ENCODE data around the gene SYT9. TPM values are rescaled to one million over a fixed set of nuclear protein-coding genes. Genes with fewer than 3 reads are reported as not detected.

The SYT9 gene
- total and polyA plus RNA-seq, 10 of the 15 experiments (the other 5 are each of a cell fraction or from before 2014, with no cell fraction given) = 0.03 TPM; not detected in 9

DNA sequence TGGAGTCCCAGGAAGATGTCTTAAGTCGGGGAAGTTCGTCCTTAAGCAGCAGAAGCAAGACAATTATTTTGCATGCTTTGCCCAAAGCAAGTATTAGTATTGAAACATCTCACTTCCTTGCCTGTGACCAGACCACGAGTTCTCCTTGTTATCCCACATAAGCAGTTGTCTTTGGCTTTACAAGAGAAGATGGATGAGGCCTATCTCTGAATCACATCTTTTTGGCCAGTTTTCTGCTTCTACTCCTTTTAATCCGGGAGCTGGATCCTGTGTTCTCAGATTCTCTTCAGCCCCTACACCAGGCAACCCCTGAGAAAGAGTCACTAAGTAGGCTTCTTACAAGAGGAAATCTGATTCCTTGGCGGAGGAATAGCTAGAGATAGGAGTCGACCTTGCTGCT lies 2.1 kb downstream of the SYT9 start:
- FAIRE-seq = no peak
- ChIA-PET CTCF (no interaction called here), RAD21 (ENCODE audit: unreplicated experiment) (no interaction called here), POLR2A (no interaction called here), SMC1A (ENCODE audit: uncharacterized antibody, unreplicated experiment) (no interaction called here)
- 10% methylated on average over 6 of the region's 6 CpGs for WGBS (ENCODE audit: insufficient coverage, insufficient replicate concordance, low lambda C conversion rate, missing lambda C conversion rate)
- H3K9ac ChIP-seq (ENCODE audit: control insufficient read depth, insufficient read depth, low read length) = no peak overlapping the region
- DNase-seq (ENCODE audit: low read depth, low spot score) = no peak
- intact Hi-C loops (cut with micrococcal nuclease; ENCODE audit: unreplicated experiment) = no loop called here
- ATAC-seq = no peak
- no peak overlapping the region for H3K4me3 ChIP-seq
- BruUV-seq (replicated peaks) = no TSS peak
- TF ChIP-seq BHLHE40 (IDR thresholded peaks at IDR 0.05; ENCODE audit: borderline replicate concordance in 1 of 2, low read depth in 2 of 2, low read length in 1 of 2) = no peak
- TF ChIP-seq DPF2 (IDR thresholded peaks at IDR 0.05) = no peak
- TF ChIP-seq SPI1 (IDR thresholded peaks at IDR 0.05; ENCODE audit: borderline replicate concordance, insufficient read depth, low read depth, low read length) = no peak
- TF ChIP-seq, protein P1, sequence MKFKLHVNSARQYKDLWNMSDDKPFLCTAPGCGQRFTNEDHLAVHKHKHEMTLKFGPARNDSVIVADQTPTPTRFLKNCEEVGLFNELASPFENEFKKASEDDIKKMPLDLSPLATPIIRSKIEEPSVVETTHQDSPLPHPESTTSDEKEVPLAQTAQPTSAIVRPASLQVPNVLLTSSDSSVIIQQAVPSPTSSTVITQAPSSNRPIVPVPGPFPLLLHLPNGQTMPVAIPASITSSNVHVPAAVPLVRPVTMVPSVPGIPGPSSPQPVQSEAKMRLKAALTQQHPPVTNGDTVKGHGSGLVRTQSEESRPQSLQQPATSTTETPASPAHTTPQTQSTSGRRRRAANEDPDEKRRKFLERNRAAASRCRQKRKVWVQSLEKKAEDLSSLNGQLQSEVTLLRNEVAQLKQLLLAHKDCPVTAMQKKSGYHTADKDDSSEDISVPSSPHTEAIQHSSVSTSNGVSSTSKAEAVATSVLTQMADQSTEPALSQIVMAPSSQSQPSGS (IDR thresholded peaks at IDR 0.05; ENCODE audit: low read length) = no peak
- no peak for TF ChIP-seq PML (IDR thresholded peaks at IDR 0.05; ENCODE audit: low read length)
- TF ChIP-seq TCF3 (IDR thresholded peaks at IDR 0.05; ENCODE audit: borderline replicate concordance, insufficient read depth, low read depth, low read length) = no peak
- TF ChIP-seq, protein P2, sequence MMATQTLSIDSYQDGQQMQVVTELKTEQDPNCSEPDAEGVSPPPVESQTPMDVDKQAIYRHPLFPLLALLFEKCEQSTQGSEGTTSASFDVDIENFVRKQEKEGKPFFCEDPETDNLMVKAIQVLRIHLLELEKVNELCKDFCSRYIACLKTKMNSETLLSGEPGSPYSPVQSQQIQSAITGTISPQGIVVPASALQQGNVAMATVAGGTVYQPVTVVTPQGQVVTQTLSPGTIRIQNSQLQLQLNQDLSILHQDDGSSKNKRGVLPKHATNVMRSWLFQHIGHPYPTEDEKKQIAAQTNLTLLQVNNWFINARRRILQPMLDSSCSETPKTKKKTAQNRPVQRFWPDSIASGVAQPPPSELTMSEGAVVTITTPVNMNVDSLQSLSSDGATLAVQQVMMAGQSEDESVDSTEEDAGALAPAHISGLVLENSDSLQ (IDR thresholded peaks at IDR 0.05) = no peak
- TF ChIP-seq MTA2 (IDR thresholded peaks at IDR 0.05; ENCODE audit: low read depth) = no peak
- TF ChIP-seq, protein P3, sequence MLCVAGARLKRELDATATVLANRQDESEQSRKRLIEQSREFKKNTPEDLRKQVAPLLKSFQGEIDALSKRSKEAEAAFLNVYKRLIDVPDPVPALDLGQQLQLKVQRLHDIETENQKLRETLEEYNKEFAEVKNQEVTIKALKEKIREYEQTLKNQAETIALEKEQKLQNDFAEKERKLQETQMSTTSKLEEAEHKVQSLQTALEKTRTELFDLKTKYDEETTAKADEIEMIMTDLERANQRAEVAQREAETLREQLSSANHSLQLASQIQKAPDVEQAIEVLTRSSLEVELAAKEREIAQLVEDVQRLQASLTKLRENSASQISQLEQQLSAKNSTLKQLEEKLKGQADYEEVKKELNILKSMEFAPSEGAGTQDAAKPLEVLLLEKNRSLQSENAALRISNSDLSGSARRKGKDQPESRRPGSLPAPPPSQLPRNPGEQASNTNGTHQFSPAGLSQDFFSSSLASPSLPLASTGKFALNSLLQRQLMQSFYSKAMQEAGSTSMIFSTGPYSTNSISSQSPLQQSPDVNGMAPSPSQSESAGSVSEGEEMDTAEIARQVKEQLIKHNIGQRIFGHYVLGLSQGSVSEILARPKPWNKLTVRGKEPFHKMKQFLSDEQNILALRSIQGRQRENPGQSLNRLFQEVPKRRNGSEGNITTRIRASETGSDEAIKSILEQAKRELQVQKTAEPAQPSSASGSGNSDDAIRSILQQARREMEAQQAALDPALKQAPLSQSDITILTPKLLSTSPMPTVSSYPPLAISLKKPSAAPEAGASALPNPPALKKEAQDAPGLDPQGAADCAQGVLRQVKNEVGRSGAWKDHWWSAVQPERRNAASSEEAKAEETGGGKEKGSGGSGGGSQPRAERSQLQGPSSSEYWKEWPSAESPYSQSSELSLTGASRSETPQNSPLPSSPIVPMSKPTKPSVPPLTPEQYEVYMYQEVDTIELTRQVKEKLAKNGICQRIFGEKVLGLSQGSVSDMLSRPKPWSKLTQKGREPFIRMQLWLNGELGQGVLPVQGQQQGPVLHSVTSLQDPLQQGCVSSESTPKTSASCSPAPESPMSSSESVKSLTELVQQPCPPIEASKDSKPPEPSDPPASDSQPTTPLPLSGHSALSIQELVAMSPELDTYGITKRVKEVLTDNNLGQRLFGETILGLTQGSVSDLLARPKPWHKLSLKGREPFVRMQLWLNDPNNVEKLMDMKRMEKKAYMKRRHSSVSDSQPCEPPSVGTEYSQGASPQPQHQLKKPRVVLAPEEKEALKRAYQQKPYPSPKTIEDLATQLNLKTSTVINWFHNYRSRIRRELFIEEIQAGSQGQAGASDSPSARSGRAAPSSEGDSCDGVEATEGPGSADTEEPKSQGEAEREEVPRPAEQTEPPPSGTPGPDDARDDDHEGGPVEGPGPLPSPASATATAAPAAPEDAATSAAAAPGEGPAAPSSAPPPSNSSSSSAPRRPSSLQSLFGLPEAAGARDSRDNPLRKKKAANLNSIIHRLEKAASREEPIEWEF (IDR thresholded peaks at IDR 0.05; ENCODE audit: insufficient replicate concordance, low read depth, low read length) = no peak
- TF ChIP-seq, protein P4, sequence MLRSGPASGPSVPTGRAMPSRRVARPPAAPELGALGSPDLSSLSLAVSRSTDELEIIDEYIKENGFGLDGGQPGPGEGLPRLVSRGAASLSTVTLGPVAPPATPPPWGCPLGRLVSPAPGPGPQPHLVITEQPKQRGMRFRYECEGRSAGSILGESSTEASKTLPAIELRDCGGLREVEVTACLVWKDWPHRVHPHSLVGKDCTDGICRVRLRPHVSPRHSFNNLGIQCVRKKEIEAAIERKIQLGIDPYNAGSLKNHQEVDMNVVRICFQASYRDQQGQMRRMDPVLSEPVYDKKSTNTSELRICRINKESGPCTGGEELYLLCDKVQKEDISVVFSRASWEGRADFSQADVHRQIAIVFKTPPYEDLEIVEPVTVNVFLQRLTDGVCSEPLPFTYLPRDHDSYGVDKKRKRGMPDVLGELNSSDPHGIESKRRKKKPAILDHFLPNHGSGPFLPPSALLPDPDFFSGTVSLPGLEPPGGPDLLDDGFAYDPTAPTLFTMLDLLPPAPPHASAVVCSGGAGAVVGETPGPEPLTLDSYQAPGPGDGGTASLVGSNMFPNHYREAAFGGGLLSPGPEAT (IDR thresholded peaks at IDR 0.05; ENCODE audit: low read depth) = no peak
- TF ChIP-seq, protein P5, sequence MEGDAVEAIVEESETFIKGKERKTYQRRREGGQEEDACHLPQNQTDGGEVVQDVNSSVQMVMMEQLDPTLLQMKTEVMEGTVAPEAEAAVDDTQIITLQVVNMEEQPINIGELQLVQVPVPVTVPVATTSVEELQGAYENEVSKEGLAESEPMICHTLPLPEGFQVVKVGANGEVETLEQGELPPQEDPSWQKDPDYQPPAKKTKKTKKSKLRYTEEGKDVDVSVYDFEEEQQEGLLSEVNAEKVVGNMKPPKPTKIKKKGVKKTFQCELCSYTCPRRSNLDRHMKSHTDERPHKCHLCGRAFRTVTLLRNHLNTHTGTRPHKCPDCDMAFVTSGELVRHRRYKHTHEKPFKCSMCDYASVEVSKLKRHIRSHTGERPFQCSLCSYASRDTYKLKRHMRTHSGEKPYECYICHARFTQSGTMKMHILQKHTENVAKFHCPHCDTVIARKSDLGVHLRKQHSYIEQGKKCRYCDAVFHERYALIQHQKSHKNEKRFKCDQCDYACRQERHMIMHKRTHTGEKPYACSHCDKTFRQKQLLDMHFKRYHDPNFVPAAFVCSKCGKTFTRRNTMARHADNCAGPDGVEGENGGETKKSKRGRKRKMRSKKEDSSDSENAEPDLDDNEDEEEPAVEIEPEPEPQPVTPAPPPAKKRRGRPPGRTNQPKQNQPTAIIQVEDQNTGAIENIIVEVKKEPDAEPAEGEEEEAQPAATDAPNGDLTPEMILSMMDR (IDR thresholded peaks at IDR 0.05 in 2 of 3, conservative IDR thresholded peaks at IDR 0.05 in 1 of 3; ENCODE audit: control insufficient read depth in 2 of 3, extremely low read depth in 1 of 3, insufficient read depth in 1 of 3, low read depth in 3 of 3, low read length in 3 of 3) = no peak
- H3K4me1 ChIP-seq (ENCODE audit: control insufficient read depth, insufficient read depth, low read length) = no peaks in the 10 kb centered on the region
- H4K20me1 ChIP-seq (ENCODE audit: control insufficient read depth, insufficient read depth) = no peaks in the 10 kb centered on the region
- H2AFZ ChIP-seq (ENCODE audit: control insufficient read depth, low read depth, low read length) = no peak overlapping the region
- no peaks in the 10 kb centered on the region for H3K9me3 ChIP-seq (replicated peaks; ENCODE audit: control insufficient read depth, insufficient read depth, low read length)
- in situ Hi-C loops (cut with MboI) = no loop called here
- no peak overlapping the region for H3K27ac ChIP-seq (ENCODE audit: control insufficient read depth, insufficient read depth)
- peaks cover 8 to 20% of the 10 kb centered on the region in 2 experiments for H3K27me3 ChIP-seq (replicated peaks in 1 of 2; ENCODE audit: control insufficient read depth in 2 of 2, insufficient read depth in 2 of 2, low read length in 1 of 2)
- H3K36me3 ChIP-seq (ENCODE audit: control insufficient read depth in 2 of 2, insufficient read depth in 2 of 2, low read length in 1 of 2) = no peaks in the 10 kb centered on the region
- no peak overlapping the region for H3K4me2 ChIP-seq (ENCODE audit: control insufficient read depth, insufficient read depth)
- no peaks in the 10 kb centered on the region for H3K79me2 ChIP-seq (ENCODE audit: control insufficient read depth, insufficient read depth, low read length)

Data from GM12878 (cell line).